NCI-H187 (cell line): ENCODE measurements around the gene EIF2S1.
"Not testable (repeated sequence)": the region's sequence is repeated elsewhere in the genome, so short reads cannot be mapped to it uniquely, and the experiment has no call there.

Experiments
- DNase-seq, 2 experiments: peaks; one replicate each; lab custom pipeline; 2025; lab: John Stamatoyannopoulos, UW

The EIF2S1 gene

DNA sequence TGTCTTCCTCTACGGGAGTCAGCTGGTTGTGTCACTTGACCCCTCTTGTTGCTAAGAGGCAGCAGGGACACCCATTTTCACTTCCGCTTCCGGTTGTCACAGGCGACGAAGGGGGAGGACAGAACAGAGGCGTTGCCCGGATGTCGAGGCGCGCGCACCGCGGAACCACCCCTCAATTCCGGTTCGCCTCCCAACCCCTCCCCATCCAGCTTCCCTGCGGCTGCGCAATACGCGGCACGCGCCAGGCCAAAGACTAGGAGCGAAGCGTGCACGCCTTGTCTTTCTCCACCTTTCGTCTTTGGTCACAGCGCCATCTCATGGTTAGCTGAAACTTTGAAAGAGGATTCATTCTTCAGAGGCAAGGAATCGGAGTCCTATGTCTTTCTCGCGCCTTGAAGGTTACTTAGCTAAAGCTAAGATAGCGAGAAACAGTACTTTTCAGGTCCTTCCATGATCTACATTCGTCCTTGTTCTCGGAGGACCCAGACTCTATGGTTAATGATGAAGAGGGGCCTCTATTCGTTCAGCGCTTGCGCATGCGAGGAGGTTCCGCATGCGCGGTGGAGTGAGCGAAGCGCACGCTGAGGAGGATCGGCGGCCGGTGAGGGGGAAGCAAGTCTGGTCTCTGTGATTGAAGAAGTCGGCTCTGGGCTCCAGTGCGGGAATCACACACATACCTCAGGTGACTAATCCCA, at the start of gene EIF2S1, which contains the start of gene ATP6V1D:
TSS of gene EIF2S1 (plus strand) at position 554 of the 695 bp plus-strand sequence. CDS start 4,440 bp downstream, outside the sequence.
TSS of gene ATP6V1D (minus strand) at position 30 of the 695 bp plus-strand sequence. CDS start 106 bp downstream, outside the sequence.
- DNase-seq: peak; percentile 99

DNA sequence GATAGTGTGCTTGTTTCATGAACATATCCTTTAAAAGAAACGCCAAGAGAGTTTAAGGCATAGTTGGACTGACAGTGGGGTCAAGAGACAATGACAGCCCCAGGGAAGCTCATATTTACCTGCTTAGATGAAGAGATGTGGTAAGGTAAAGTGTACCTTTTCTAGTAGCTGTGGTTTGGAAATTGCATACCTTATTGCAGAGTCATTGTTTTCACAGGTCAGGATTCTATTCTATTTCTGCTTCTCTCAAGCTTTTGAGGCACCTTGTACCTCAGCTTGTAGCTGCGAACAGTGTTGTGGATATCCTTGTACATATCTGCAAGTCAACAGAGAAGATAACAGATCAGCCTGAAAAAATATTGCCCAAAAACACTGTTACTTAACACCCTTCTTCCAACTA, 48.3 kb upstream of the EIF2S1 start:
- no peak for DNase-seq

DNA sequence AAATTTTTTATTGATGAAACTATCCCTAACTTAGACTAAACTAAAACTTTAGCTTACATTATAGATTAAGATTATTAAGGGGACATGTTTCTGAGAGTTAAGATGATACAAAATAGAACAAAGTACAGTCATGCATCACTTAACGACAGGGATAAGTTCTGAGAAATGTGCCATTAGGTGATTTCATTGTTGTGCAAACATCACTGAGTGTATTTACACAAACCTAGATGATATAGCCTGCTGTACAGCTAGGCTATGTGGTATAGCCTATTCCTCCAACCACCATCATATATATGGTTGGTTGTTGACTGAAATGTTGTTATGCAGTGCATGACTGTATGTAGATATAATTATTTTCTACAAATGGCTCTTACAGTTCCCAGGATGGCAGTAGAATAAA, 47.0 kb upstream of the EIF2S1 start:
- DNase-seq: no peak

DNA sequence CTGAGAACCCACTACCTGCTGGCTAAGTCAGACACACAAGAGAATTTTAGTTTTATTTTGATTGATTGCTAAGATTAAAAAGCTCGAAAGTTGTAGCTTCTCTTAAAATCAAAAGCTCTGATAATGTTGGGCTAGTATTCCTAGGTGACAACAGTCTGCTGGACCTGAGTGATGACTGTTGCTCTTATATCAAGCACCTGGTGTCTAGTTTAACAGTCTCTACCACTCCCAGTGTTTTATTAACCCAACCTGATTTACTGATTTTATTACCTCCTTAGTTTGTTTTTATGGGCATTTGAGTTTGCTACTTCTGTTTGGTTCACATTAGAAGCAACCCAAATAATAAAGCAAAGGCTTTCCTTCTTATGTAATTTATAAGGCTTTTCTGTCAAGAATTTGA, 42.3 kb upstream of the EIF2S1 start:
- no peak for DNase-seq

DNA sequence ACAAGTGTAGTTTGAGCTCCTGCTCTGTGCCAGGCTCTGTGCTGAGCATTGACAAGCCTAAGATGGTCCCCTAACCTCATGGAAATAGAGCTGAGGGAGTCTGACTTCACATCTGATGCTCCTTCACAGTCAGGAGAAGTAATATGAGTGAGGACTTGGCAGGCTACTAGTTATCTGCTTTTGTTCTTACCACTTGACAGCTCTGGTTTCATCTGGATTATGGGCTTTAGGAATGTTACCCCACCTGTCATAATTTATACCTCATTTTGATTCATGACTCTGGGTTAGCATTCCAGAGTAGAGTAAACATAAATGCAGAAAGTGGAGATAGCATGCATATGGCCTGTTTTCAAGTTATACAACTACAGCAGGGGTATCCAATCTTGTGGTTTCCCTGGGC, 41.0 kb upstream of the EIF2S1 start:
- DNase-seq: no peak

DNA sequence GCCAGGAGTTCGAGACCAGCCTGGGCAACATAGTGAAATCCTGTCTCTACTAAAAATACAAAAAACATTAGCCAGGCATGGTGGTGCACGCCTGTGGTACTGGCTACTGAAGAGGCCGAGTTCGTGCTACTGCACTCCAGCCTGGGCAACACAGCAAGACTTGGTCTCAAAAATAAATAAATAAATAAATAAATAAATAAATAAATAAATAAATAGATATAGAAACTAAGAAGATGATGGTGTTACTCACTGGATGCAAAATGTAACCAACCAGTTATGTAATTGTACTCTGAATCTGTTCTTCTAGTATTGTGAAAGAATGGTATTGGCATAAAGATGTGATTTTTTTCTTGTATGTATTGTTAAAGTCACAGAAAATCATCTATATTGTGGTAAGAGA, 30.5 kb upstream of the EIF2S1 start:
- DNase-seq: not testable (repeated sequence)

DNA sequence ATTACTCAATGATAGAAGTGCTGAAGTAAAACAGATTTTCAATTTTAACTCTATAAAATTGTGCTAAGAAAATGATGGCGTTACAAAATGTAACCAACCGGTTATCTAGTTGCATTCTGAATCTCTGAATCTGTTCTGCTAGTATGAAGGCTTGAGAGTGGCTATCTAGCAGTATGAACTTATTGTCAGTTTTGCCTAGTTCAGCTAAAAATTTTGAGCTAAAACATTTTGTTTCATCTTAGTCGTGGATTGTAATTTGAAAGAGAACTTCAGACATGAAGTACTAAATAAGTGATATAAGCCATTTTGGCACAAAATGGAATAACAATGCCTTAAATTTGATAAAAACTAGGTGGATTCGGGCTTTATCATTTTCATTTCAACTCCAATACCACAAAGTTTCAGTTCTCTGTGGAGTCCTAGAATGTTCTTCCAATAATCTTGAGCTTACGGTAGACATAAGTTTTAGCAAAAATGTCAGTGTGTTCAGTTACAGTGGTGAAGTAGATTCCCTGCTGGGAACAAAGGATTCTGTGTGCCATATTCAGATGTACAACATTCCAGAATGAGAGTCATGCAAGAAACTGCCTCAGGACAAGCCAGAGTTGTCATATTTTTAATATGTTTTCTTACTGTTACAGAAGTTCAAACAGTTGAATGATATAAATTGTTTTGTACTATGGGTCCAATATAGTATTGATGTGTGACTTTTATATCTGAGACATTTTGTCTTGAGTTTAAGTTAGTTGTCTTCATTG, 28.6 kb upstream of the EIF2S1 start:
- no peak for DNase-seq

DNA sequence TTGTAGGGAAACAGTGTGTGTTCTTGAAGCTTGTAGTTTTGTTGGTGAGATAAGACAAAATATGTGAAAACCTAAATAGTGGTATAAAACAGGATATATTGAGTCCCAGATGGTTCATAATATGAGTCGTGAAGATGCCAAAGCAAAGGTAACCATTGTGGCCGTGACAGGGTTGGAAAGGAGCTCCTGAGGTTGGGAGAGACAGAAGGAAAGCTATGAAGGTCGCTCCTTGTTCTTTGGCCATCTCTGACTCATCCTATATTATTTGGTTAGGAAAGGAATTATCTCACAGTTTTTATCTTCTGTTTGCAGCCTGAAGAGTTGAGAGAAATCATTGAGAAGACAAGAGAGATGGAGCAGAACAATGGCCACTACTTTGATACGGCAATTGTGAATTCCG, 27.7 kb upstream of the EIF2S1 start:
- DNase-seq: no peak

DNA sequence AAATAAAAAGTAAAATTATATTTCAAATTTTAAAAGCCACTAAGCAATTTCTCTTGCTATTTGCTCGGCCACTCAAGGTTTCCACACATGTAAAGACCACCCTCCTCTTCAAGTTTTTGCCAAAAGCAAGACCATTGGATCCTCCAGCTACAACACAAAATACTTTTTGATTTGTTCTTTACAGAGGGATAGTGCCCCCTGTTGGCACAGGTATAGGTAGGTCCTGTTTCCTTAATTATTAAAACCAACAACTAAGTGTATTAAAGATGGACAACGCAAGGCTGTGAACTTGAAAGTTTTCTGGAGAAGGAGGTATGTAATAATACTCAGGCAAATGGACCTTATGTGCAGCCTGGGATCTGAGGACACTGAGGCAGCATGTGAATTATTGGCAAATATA, 24.3 kb upstream of the EIF2S1 start:
- DNase-seq: no peak

DNA sequence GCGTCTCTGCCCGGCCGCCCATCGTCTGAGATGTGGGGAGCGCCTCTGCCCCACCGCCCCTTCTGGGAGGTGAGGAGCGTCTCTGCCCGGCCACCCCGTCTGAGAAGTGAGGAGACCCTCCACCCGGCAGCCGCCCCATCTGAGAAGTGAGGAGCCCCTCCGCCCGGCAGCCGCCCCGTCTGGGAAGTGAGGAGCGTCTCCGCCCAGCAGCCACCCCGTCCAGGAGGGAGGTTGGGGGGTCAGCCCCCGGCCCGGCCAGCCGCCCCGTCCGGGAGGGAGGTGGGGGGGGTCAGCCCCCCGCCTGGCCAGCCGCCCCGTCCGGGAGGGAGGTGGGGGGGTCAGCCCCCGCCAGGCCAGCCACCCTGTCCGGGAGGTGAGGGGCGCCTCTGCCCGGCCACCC, 18.9 kb upstream of the EIF2S1 start:
- DNase-seq: not testable (repeated sequence)

DNA sequence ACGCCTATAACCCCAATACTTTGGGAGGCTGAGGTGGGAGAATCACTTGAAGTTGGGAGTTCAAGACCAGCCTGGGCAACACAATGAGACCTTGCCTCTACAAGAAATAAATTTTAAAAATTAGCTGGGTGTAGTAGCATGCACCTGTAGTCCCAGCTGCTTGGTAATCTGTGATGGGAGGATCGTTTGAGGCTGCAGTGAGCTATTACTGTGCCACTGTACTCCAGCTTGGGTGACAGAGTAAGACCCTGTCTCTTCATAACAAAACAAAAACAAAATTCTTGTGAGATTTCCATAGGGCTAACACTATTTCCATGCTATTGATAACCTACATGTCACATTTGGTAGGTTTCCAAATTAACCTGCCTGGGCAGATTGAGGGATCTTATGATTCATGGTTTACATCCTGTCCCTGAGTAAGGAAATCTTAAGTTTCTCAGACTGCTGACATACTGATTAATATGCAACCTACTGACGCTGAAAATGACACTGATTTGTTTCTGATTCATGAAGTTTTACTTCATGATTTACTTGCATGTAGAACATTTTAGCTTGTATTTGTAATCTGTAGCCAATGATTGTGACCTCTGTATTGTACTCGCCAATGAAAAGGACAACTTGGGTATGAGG, 16.4 kb upstream of the EIF2S1 start:
- no peak for DNase-seq

DNA sequence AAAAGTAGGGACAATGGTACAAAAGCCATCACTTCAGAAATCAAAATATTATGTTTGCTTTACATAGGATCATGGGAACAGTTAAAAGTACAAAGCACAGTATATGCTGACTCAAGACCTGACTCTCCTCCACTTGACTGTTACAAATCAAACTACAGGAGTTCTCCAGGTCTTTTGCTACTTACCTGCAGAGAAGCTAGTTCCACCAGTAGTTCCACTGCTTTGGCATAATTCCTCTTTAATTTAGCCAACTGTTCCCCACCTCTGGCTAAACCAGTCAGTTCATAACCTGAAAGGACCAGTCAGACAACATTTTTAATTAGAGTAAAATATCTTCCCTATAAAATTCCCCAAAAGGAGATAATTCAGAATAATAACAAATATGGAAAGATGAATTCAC, 14.5 kb upstream of the EIF2S1 start:
- DNase-seq: no peak

DNA sequence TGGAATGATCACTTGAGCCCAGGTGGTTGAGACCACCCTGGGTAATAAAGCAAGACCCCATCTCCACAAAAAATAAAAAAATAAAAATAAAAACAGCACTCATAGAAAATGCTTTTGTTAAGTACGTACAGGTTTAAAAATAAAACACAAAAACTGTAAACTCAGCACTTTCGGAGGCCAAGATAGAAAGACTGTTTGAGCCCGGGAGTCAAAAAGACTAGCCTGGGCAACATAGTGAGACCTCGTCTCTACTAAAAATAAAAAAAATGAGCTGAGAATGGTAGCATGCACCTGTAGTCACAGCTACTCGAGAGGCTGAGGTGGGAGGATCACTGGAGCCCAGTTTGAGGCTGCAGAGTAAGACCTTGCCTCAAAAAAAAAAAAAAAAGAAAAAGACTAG, 8.1 kb upstream of the EIF2S1 start:
- DNase-seq: no peak

DNA sequence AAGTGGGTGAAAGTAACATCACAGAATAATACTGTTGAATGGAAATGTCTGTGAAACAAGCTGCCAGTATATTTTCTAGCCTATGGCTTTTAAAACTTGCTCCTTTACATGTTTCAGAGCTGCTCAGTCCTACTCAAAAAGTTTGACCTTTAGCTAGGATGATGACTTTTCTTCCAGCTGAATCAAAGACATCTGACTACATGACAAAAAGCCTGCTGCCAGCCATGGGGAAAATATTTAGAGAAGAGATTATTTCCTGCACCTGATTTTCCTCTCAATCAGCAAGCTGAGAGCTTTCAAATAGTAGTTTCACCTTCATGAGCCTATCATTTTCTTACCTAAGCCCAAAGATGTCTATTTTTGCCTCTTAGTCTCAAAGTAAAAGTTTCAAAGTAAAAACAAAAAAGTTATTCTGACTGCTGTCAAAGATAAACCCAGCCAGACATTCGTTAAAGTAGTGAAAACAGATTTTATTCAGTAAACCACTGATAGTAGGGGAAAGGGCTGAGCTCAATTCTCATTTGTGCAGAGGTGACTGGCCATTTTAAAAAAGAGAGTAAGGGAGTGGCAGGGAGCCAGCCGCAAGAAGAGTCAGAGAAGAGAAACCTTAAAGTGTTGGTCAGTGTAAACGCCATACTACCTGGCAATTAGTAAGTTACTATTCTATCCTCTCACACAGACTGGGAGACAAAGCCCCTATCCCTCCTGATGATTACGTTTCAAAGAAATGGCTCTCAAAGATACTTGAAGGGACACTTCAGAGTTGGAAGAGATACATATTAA, 2.8 kb upstream of the EIF2S1 start:
- DNase-seq: no peak

DNA sequence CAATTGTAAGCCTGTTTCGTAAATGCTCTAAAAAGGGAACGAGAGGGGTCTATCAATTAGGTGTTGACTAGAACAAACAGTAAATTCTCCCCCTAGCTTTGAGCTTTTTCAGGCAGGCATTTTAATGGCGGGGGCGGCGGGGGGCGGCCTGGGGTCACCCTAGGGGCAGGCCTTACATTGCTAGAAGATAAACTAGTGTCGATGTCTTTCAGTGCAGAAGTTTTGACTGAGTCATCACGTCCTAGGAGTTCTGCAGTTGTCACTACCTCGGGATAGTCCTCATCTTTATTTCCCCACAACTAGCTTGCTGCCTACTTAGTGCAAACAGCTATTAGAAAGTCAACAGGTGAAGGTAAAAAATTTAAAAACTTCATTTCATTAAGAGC, 2.2 kb upstream of the EIF2S1 start:
- DNase-seq: no peak

DNA sequence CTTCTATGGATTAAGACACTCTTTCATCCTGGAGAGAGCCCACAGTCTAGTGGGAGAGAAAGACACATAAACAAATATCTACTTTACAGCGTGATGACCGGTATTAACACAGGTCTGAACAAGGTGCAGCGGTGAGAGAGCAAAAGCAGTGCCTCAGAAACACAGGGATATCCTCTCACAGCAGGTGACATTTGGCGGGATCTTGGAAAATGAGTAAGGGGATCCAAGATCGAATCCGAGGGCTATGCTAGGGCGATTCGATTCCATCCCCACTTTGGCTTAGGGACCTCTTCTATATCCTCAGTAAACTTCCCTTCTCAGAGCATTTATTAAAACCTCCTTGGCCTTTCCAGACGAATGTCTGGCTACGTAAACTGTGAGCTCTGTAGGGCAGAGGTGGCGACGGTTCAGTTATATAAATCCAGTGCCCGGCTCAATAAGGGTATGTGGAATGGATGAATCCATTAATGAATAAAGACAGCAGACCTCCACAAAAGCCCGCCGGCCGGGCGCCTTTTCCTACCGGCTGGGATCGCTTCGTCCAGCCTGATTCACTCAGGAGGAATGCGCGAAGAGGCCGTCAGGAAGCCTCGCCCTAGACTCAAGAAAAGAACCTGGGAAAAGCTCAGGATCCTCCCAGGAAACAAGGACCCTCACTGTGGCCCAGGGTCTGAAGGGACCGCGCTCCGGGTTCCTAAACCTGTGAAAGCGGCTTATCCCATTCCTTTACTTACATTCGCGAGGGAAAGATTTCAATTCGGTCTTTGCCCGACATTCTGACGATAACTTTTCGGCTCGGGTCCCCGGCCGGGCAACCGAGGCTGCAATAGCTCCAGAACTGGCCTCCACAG, 979 bp upstream of the EIF2S1 start:
- no peak for DNase-seq

DNA sequence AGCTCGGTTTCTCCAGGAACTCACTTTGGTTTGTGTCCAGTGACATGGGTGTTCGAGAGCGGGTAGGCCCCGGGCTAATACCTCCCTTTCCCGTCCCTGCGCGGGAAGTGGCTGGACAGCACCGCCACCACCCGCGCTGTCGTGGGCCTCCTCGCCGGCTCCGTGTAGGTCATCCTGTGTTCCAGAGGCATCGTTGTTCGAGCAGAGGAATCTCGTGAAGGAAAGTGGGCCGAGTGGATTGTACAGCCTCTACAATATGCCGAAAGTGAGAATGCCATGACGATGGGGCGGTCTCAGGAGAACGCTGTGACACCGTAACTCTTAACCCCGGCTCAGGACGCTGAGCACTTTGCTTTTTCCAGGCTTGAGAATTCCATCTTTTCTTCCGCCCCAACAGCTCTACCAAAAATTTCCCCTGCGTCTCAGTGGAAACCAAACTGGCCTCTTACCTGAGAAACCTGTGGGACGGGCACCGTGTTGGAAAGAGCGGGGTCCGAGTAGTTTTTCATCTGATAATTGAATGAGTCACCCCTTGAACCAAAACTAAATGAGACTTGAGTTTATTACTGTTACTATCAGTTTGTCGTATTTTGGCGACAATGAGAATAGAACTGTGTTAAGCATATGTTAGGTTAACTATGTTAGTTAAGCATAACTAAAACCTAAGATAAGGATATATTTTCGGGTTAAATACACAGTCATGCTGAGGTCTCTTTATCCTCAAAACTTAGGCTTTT, 510 bp downstream of the EIF2S1 start:
- DNase-seq: no peak

DNA sequence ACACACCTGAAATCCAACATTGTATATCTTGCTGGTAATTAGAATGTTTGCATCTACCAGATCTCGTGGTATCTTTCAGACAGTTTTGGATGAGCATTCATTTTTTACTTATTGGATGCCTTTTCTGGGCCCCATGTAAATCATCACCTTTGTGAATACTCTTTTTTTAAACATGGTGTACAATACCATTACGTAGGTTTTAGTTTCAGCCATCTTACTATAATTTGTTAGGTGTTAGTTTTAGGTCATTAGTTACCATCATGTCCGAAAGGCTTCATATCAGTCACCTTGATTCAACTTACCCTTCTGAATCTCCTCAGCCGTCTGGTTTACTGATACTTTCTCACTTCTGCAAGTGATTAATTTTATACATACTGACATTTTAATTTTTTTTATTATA, 5.3 kb downstream of the EIF2S1 start:
- DNase-seq: no peak

DNA sequence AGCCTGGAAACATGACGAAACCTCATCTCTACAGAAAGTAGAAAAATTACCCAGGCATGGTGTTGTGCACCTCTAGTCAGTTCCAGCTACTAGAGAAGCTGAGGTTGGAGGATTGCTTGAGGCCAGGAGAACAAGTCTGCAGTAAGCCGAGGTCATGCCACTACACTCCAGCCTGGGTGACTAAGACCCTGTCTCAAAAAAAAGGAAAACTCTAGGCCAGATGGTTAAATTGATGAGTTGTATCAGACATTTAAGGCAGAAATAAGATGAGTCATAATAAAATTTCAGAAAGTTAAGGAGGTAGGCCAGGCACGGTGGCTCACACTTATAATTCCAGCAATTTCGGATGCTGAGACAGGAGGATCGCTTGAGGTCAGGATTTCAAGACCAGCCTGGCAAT, 10.7 kb downstream of the EIF2S1 start:
- no peak for DNase-seq

DNA sequence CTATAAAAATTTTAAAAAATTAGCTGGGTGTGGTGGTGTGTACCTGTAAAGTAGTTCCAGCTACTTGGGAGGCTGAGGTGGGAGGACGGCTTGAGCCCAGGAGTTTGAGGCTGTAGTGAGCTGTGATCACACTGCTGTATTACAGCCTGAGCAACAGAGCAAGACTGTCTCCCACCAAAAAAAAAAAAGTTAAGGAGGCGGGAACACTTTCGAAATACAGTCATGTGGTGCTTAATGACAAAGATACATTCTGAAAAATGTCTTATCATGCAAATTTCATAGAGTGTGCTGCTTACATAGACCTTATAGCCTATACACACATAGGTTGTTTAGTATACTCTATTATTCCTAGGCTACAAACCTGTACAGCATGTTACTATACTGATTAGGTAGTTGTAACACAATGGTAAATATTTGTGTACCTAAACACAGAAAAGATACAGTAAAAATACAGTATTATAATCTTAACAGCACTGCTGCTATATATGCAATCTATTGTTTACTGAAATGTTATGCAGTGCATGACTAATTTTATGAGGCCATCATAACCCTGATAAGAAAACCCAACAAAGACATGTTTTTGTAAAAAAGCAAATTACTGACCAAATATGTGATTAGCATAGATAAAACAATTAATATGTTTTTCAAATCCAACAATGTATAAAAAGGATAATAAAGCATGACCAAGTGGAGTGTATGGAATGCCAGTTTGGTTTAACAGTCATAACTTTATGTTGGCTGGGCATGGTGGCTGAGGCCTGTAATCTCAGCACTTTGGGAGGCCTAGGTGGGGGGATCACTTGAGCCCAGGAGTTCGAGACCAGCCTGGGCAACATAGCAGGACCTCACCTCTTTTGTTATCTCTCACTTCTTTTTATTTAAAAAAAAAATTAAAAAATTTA, 11.4 kb downstream of the EIF2S1 start:
- no peak for DNase-seq
